Neuron (in vitro differentiated cells): ENCODE measurements around the gene WNT6.

Experiments
- H2AFZ ChIP-seq: one replicate; pipeline ENCODE4 v1.6.1; 2013; ENCODE audit warnings: low read depth, mild to moderate bottlenecking, inconsistent platforms, low read length, moderate library complexity
- H3K27me3 ChIP-seq: one replicate; pipeline ENCODE4 v1.6.1; 2013; ENCODE audit warnings: low read length; ENCODE audit not compliant: insufficient read depth
- H3K36me3 ChIP-seq: one replicate; pipeline ENCODE4 v1.6.1; 2013; ENCODE audit warnings: low read length; ENCODE audit not compliant: insufficient read depth
- H3K4me1 ChIP-seq: one replicate; pipeline ENCODE4 v1.6.1; 2013; ENCODE audit warnings: low read length; ENCODE audit not compliant: insufficient read depth
- H3K4me3 ChIP-seq: 2 replicates; pipeline ENCODE4 v1.5.1; 2013; ENCODE audit warnings: mild to moderate bottlenecking, low read length, moderate library complexity
- H3K9me3 ChIP-seq: one replicate; pipeline ENCODE4 v1.6.1; 2013; ENCODE audit warnings: low read length

The WNT6 gene

GRCh38 chr2:218865999-218866398 lies 6.4 kb downstream of the WNT6 start:
- H3K4me3 ChIP-seq, result no peak overlapping the region
- H2AFZ ChIP-seq, result no peak overlapping the region
- H3K9me3 ChIP-seq, result no peaks in the 10 kb centered on the region
- H3K27me3 ChIP-seq, result peaks cover 73% of the 10 kb centered on the region
- H3K36me3 ChIP-seq, result no peaks in the 10 kb centered on the region
- no peaks in the 10 kb centered on the region for H3K4me1 ChIP-seq

GRCh38 chr2:218867900-218868299 lies 8.3 kb downstream of the WNT6 start:
- Histone ChIP-seq H3K27me3 (peaks cover 78% of the 10 kb centered on the region), H3K4me3 (no peak overlapping the region)

GRCh38 chr2:218869064-218869463 lies 9.5 kb downstream of the WNT6 start:
- no peak overlapping the region for H2AFZ ChIP-seq
- no peaks in the 10 kb centered on the region for H3K36me3 ChIP-seq
- no peaks in the 10 kb centered on the region for H3K9me3 ChIP-seq
- no peak overlapping the region for H3K4me3 ChIP-seq
- H3K4me1 ChIP-seq, result peaks cover 3% of the 10 kb centered on the region
- H3K27me3 ChIP-seq, result peaks cover 85% of the 10 kb centered on the region

More at GRCh38 chr2:218867900-218868299, 8.3 kb downstream of the WNT6 start:
- no peaks in the 10 kb centered on the region for H3K4me1 ChIP-seq
- H3K36me3 ChIP-seq, result no peaks in the 10 kb centered on the region
- H2AFZ ChIP-seq, result no peak overlapping the region
- H3K9me3 ChIP-seq, result no peaks in the 10 kb centered on the region

GRCh38 chr2:218870984-218871344 lies 11.4 kb downstream of the WNT6 start:
- Histone ChIP-seq H3K4me3 (no peak overlapping the region), H3K9me3 (no peaks in the 10 kb centered on the region), H3K4me1 (peaks cover 3% of the 10 kb centered on the region), H3K36me3 (no peaks in the 10 kb centered on the region), H3K27me3 (peaks cover 94% of the 10 kb centered on the region), H2AFZ (no peak overlapping the region)

- Histone ChIP-seq H3K36me3 (no peaks in the 10 kb centered on the region), H3K4me1 (peaks cover 3% of the 10 kb centered on the region), H2AFZ (no peak overlapping the region), H3K9me3 (no peaks in the 10 kb centered on the region), H3K27me3 (peaks cover 95% of the 10 kb centered on the region), H3K4me3 (no peak overlapping the region)
Observed at GRCh38 chr2:218871345-218872302, 12.0 kb downstream of the WNT6 start.

GRCh38 chr2:218872645-218873358 lies 13.2 kb downstream of the WNT6 start:
- no peaks in the 10 kb centered on the region for H3K36me3 ChIP-seq
- no peaks in the 10 kb centered on the region for H3K9me3 ChIP-seq
- peaks cover 3% of the 10 kb centered on the region for H3K4me1 ChIP-seq
- H3K27me3 ChIP-seq, result peaks cover 95% of the 10 kb centered on the region
- no peak overlapping the region for H3K4me3 ChIP-seq
- H2AFZ ChIP-seq, result no peak overlapping the region

- peaks cover 94% of the 10 kb centered on the region for H3K27me3 ChIP-seq
- no peak overlapping the region for H3K4me3 ChIP-seq
- H3K36me3 ChIP-seq, result no peaks in the 10 kb centered on the region
- peaks cover 5% of the 10 kb centered on the region for H3K4me1 ChIP-seq
- H2AFZ ChIP-seq, result no peak overlapping the region
- no peaks in the 10 kb centered on the region for H3K9me3 ChIP-seq
Observed at GRCh38 chr2:218873359-218874194, 14.0 kb downstream of the WNT6 start.

GRCh38 chr2:218875692-218876246 lies 16.2 kb downstream of the WNT6 start:
- H3K9me3 ChIP-seq, result no peaks in the 10 kb centered on the region

GRCh38 chr2:218876562-218877219 lies 17.1 kb downstream of the WNT6 start:
- Histone ChIP-seq H3K9me3 (no peaks in the 10 kb centered on the region), H3K36me3 (no peaks in the 10 kb centered on the region), H2AFZ (no peak overlapping the region), H3K4me3 (no peak overlapping the region), H3K27me3 (peaks cover 93% of the 10 kb centered on the region), H3K4me1 (peaks cover 18% of the 10 kb centered on the region)

More at GRCh38 chr2:218875692-218876246, 16.2 kb downstream of the WNT6 start:
- H3K36me3 ChIP-seq, result no peaks in the 10 kb centered on the region
- no peak overlapping the region for H3K4me3 ChIP-seq
- no peak overlapping the region for H2AFZ ChIP-seq
- peaks cover 92% of the 10 kb centered on the region for H3K27me3 ChIP-seq
- H3K4me1 ChIP-seq, result peaks cover 18% of the 10 kb centered on the region

- Histone ChIP-seq H3K36me3 (no peaks in the 10 kb centered on the region), H3K4me1 (peaks cover 18% of the 10 kb centered on the region), H2AFZ (no peak overlapping the region), H3K9me3 (no peaks in the 10 kb centered on the region), H3K27me3 (peaks cover 93% of the 10 kb centered on the region), H3K4me3 (no peak overlapping the region)
Observed at GRCh38 chr2:218877331-218877730, 17.7 kb downstream of the WNT6 start.

GRCh38 chr2:218877891-218878290 lies 18.3 kb downstream of the WNT6 start:
- no peaks in the 10 kb centered on the region for H3K9me3 ChIP-seq
- H3K27me3 ChIP-seq, result peaks cover 93% of the 10 kb centered on the region
- H3K4me1 ChIP-seq, result peaks cover 18% of the 10 kb centered on the region
- H3K36me3 ChIP-seq, result no peaks in the 10 kb centered on the region
- H2AFZ ChIP-seq, result no peak overlapping the region
- H3K4me3 ChIP-seq, result no peak overlapping the region

- Histone ChIP-seq H3K36me3 (no peaks in the 10 kb centered on the region), H3K4me1 (peaks cover 15% of the 10 kb centered on the region), H2AFZ (no peak overlapping the region), H3K4me3 (no peak overlapping the region), H3K9me3 (no peaks in the 10 kb centered on the region), H3K27me3 (peaks cover 91% of the 10 kb centered on the region)
Observed at GRCh38 chr2:218878486-218878885, 18.9 kb downstream of the WNT6 start.
